Endothelial cell of hepatic sinusoid (primary cell): Measurements from ENCODE around the gene PKNOX1.
"Not testable (repeated sequence)": the region's sequence is repeated elsewhere in the genome, so short reads cannot be mapped to it uniquely, and the experiment has no call there.

Experiments used
- in situ Hi-C: cut with HindIII; loops from 2 replicates; pipeline ENCODE4 v1.10.0; 2017; ENCODE audit warnings: low sequenced_read_pairs

The PKNOX1 gene

GRCh38 chr21:42951193-42951592 is 23.2 kb upstream of the PKNOX1 start:
- in situ Hi-C loops = not testable (repeated sequence)

- in situ Hi-C loops = loop anchor here (5.0 kb wide), 1 partner anchor 60 kb away; no protein-coding TSS in a partner anchor
Measured at GRCh38 chr21:42956824-42957630, 17.3 kb upstream of the PKNOX1 start.

- in situ Hi-C loops = loop anchor here (5.0 kb wide), 1 partner anchor 59 kb away; no protein-coding TSS in a partner anchor
Measured at GRCh38 chr21:42958122-42958521, 16.2 kb upstream of the PKNOX1 start.

GRCh38 chr21:42959728-42960127 is 14.6 kb upstream of the PKNOX1 start:
- in situ Hi-C loops = loop anchor here (5.0 kb wide), 1 partner anchor 58 kb away; no protein-coding TSS in a partner anchor

GRCh38 chr21:42962380-42963007 is 11.9 kb upstream of the PKNOX1 start:
- in situ Hi-C loops = no loop called here

GRCh38 chr21:42964086-42964485 is 10.3 kb upstream of the PKNOX1 start:
- in situ Hi-C loops = no loop called here

GRCh38 chr21:42964546-42965210 is 9.7 kb upstream of the PKNOX1 start:
- in situ Hi-C loops = no loop called here

GRCh38 chr21:42965211-42965560 is 9.2 kb upstream of the PKNOX1 start:
- in situ Hi-C loops = no loop called here

- in situ Hi-C loops = not testable (repeated sequence)
Measured at GRCh38 chr21:42967616-42968015, 6.7 kb upstream of the PKNOX1 start.

- in situ Hi-C loops = no loop called here
Measured at GRCh38 chr21:42969193-42969600, 5.2 kb upstream of the PKNOX1 start.

- in situ Hi-C loops = no loop called here
Measured at GRCh38 chr21:42970946-42971653, 3.3 kb upstream of the PKNOX1 start.

- in situ Hi-C loops = no loop called here
Measured at GRCh38 chr21:42971897-42972275, 2.5 kb upstream of the PKNOX1 start.

GRCh38 chr21:42973309-42973990 is 912 bp upstream of the PKNOX1 start:
- in situ Hi-C loops = no loop called here

- in situ Hi-C loops = no loop called here
Measured at GRCh38 chr21:42974832-42975820, 764 bp downstream of the PKNOX1 start.

- in situ Hi-C loops = no loop called here
Measured at GRCh38 chr21:42975886-42976608, 1.7 kb downstream of the PKNOX1 start.

- in situ Hi-C loops = no loop called here
Measured at GRCh38 chr21:42980312-42981213, 6.2 kb downstream of the PKNOX1 start.

- in situ Hi-C loops = no loop called here
Measured at GRCh38 chr21:42981214-42981523, 6.8 kb downstream of the PKNOX1 start.

GRCh38 chr21:42981862-42982261 is 7.5 kb downstream of the PKNOX1 start:
- in situ Hi-C loops = no loop called here
